PC-3 (cell line): ENCODE data around the gene HK1.

Experiments used
- EZH2 ChIP-seq: fragments of 300-600 bp; sonication (generic); IDR thresholded peaks from one replicate; pipeline ENCODE4 v1.6.1; 2017; ENCODE audit warnings: antibody characterized with exemption, mild to moderate bottlenecking, low read length; ENCODE audit not compliant: unreplicated experiment
- EZH2phosphoT487 ChIP-seq: fragments of 300-600 bp; sonication (generic); IDR thresholded peaks from 2 replicates; pipeline ENCODE4 v1.6.1; 2018; ENCODE audit warnings: mild to moderate bottlenecking, antibody characterized with exemption, low read length, borderline replicate concordance
- TF ChIP-seq, protein P1 (sequence below): fragments of 300-600 bp; sonication (generic); conservative IDR thresholded peaks from 2 replicates; pipeline ENCODE4 v1.5.1; 2017; ENCODE audit warnings: antibody characterized with exemption, low read depth, mild to moderate bottlenecking, low read length

DNA sequence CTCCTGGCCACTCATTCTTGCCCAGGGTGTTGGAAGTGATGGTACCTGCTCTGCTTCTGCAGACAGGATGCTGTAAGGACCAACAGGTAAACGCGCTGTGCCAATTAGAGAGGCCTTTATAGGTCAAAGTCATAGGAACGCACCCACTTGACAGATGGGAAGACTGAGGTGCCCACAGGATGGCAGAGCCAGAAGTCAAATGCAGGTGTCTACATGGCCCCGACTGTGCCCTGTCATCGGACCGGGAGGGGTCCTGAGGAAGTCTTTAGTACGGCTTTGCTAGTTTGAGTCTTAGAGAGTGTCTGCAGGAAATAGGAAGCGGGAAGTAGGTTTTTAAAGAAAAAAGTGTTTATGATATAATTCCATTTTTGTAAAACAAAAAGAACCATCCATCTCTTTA is 57.3 kb downstream of the HK1 start:
- TF ChIP-seq, protein P1, sequence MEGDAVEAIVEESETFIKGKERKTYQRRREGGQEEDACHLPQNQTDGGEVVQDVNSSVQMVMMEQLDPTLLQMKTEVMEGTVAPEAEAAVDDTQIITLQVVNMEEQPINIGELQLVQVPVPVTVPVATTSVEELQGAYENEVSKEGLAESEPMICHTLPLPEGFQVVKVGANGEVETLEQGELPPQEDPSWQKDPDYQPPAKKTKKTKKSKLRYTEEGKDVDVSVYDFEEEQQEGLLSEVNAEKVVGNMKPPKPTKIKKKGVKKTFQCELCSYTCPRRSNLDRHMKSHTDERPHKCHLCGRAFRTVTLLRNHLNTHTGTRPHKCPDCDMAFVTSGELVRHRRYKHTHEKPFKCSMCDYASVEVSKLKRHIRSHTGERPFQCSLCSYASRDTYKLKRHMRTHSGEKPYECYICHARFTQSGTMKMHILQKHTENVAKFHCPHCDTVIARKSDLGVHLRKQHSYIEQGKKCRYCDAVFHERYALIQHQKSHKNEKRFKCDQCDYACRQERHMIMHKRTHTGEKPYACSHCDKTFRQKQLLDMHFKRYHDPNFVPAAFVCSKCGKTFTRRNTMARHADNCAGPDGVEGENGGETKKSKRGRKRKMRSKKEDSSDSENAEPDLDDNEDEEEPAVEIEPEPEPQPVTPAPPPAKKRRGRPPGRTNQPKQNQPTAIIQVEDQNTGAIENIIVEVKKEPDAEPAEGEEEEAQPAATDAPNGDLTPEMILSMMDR, result no peak
- TF ChIP-seq EZH2 (no peak), EZH2phosphoT487 (no peak)
